Measurements from ENCODE around the gene MESP1. TPM values are rescaled to one million over a fixed set of nuclear protein-coding genes. Genes with fewer than 3 reads are reported as not detected.
A peak's percentile ranks its signal among the peaks of the same experiment; 100 is the strongest.

MESP1 gene
- total RNA-seq, 1 experiment from 2014 or later, result 8.8 TPM

DNA sequence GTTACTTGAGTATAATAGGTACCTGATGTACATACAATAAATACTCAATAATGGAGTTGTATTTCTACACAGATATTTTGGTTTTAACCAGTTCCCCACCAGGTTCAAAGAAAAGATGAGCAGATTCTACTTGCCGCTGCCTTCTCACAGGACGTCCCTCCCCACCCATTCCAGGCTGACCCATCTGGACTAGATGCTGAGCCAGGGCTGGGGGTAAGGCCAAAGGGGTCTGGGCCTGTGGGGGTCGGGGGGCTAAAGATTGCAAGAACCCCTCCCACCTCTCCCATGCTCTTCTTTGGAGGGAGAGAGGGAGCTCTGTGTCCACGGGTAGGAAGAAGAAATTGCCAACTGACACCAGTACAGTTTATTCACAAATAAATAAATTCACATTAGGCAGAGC is 1.5 kb downstream of the MESP1 start (continued):
- TF ChIP-seq, protein P1, sequence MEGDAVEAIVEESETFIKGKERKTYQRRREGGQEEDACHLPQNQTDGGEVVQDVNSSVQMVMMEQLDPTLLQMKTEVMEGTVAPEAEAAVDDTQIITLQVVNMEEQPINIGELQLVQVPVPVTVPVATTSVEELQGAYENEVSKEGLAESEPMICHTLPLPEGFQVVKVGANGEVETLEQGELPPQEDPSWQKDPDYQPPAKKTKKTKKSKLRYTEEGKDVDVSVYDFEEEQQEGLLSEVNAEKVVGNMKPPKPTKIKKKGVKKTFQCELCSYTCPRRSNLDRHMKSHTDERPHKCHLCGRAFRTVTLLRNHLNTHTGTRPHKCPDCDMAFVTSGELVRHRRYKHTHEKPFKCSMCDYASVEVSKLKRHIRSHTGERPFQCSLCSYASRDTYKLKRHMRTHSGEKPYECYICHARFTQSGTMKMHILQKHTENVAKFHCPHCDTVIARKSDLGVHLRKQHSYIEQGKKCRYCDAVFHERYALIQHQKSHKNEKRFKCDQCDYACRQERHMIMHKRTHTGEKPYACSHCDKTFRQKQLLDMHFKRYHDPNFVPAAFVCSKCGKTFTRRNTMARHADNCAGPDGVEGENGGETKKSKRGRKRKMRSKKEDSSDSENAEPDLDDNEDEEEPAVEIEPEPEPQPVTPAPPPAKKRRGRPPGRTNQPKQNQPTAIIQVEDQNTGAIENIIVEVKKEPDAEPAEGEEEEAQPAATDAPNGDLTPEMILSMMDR (IDR thresholded peaks at IDR 0.05 in 2 of 3, conservative IDR thresholded peaks at IDR 0.05 in 1 of 3; ENCODE audit: borderline replicate concordance in 1 of 3, insufficient read depth in 1 of 3, low read depth in 2 of 3, low read length in 2 of 3), result no peak
- TF ChIP-seq CBX3 (IDR thresholded peaks at IDR 0.05; ENCODE audit: low read depth), result no peak
- no peak for TF ChIP-seq EGR1 (IDR thresholded peaks at IDR 0.05; ENCODE audit: low read depth)
- TF ChIP-seq SRF (IDR thresholded peaks at IDR 0.05; ENCODE audit: low read depth), result no peak
- TF ChIP-seq, protein P2, sequence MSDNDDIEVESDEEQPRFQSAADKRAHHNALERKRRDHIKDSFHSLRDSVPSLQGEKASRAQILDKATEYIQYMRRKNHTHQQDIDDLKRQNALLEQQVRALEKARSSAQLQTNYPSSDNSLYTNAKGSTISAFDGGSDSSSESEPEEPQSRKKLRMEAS (IDR thresholded peaks at IDR 0.05), result no peak
- TF ChIP-seq, protein P3, sequence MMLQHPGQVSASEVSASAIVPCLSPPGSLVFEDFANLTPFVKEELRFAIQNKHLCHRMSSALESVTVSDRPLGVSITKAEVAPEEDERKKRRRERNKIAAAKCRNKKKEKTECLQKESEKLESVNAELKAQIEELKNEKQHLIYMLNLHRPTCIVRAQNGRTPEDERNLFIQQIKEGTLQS (IDR thresholded peaks at IDR 0.05), result no peak

DNA sequence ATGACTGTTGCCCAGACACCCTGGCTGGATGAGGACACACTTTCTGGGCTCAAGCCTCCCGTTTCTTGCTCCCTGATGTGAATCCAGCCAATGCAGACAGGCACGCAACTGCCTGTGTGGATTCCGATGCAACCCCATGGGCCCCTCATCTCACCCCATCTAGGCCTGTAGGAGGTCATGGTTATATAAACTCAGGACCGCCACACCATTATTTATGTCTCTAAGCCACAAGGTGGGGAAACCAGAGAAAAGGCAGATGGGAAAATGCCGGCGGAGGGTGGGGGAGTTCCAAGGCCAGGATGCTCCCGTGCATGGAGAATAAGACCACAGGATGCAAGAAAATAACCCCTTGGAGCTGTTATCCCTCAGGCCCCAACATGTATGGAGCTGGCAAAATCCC is 2.0 kb downstream of the MESP1 start:
- no peaks in the 10 kb centered on the region; the same call in 1 of the 2 replicates for H3K79me2 ChIP-seq (ENCODE audit: insufficient read depth, low read length)
- H3K9me3 ChIP-seq (ENCODE audit: control insufficient read depth in 1 of 2, insufficient read depth in 1 of 2, low read depth in 1 of 2, low read length in 2 of 2), result no peaks in the 10 kb centered on the region
- H4K20me1 ChIP-seq (ENCODE audit: insufficient read depth), result no peaks in the 10 kb centered on the region
- no peak overlapping the region; a peak in 1 of 4 replicates for H3K4me3 ChIP-seq (replicated peaks in 1 of 2; ENCODE audit: low read depth in 1 of 2, low read length in 2 of 2)
- ChIA-PET RAD21 (ENCODE audit: low non-redundant PET in 1 of 2, low total read pairs in 2 of 2, uncharacterized antibody in 2 of 2, unreplicated experiment in 2 of 2) (no interaction called here), CTCF (interaction anchor here (1.4 to 1.7 kb wide), 2 partner anchors 9 to 140 kb away, joined by 6 to 10 read pairs; no protein-coding TSS in a partner anchor), POLR2A (no interaction called here)
- no peak overlapping the region; the same call in 1 of the 2 replicates for H3K9ac ChIP-seq (ENCODE audit: low read length)
- H3K27ac ChIP-seq (ENCODE audit: low read depth, low read length), result no peak overlapping the region
- DNase-seq (ENCODE audit: low read depth, low spot score) (no peak), ATAC-seq (no peak)
- H3K27me3 ChIP-seq (ENCODE audit: insufficient read depth, low read length), result no peaks in the 10 kb centered on the region
- peaks cover 4 to 23% of the 10 kb centered on the region in 2 experiments; a peak in 2 of 4 replicates for H3K4me1 ChIP-seq (ENCODE audit: control insufficient read depth in 1 of 2, insufficient read depth in 2 of 2, low read length in 2 of 2)
- no peaks in the 10 kb centered on the region for H3K9me2 ChIP-seq (ENCODE audit: insufficient read depth)
- H2AFZ ChIP-seq (ENCODE audit: low read depth, low read length, poor library complexity, severe bottlenecking), result no peak overlapping the region
- peak overlapping the region; percentile 98 for H3K4me2 ChIP-seq (ENCODE audit: low read length)
- intact Hi-C loops (cut with micrococcal nuclease), result loop anchor here (10.0 kb wide), 1 partner anchor 466 kb away; no protein-coding TSS in a partner anchor
- H3K36me3 ChIP-seq (ENCODE audit: control insufficient read depth in 1 of 2, insufficient read depth in 2 of 2, low read length in 2 of 2), result no peaks in the 10 kb centered on the region
- BruUV-seq (replicated peaks), result no TSS peak
- TF ChIP-seq EZH2phosphoT487 (IDR thresholded peaks at IDR 0.05; ENCODE audit: borderline replicate concordance) (no peak), POLR2A (IDR thresholded peaks at IDR 0.05; ENCODE audit: borderline replicate concordance, extremely low read depth, insufficient read depth, insufficient read length) (no peak), YY1 (IDR thresholded peaks at IDR 0.05; ENCODE audit: extremely low read depth, insufficient replicate concordance, low read depth, low read length) (no peak), ZNF274 (IDR thresholded peaks at IDR 0.05; ENCODE audit: low read depth, low read length) (no peak), CBX3 (IDR thresholded peaks at IDR 0.05; ENCODE audit: low read depth) (no peak), TCF7L2 (IDR thresholded peaks at IDR 0.05; ENCODE audit: borderline replicate concordance, extremely low read depth, insufficient read depth, insufficient read length) (no peak), SP1 (IDR thresholded peaks at IDR 0.05; ENCODE audit: low read depth) (no peak), ELF1 (IDR thresholded peaks at IDR 0.05; ENCODE audit: borderline replicate concordance, low read depth) (no peak), CEBPB (IDR thresholded peaks at IDR 0.05; ENCODE audit: low read depth) (no peak)
- TF ChIP-seq, protein P2 (IDR thresholded peaks at IDR 0.05), result no peak
- TF ChIP-seq, protein P4, sequence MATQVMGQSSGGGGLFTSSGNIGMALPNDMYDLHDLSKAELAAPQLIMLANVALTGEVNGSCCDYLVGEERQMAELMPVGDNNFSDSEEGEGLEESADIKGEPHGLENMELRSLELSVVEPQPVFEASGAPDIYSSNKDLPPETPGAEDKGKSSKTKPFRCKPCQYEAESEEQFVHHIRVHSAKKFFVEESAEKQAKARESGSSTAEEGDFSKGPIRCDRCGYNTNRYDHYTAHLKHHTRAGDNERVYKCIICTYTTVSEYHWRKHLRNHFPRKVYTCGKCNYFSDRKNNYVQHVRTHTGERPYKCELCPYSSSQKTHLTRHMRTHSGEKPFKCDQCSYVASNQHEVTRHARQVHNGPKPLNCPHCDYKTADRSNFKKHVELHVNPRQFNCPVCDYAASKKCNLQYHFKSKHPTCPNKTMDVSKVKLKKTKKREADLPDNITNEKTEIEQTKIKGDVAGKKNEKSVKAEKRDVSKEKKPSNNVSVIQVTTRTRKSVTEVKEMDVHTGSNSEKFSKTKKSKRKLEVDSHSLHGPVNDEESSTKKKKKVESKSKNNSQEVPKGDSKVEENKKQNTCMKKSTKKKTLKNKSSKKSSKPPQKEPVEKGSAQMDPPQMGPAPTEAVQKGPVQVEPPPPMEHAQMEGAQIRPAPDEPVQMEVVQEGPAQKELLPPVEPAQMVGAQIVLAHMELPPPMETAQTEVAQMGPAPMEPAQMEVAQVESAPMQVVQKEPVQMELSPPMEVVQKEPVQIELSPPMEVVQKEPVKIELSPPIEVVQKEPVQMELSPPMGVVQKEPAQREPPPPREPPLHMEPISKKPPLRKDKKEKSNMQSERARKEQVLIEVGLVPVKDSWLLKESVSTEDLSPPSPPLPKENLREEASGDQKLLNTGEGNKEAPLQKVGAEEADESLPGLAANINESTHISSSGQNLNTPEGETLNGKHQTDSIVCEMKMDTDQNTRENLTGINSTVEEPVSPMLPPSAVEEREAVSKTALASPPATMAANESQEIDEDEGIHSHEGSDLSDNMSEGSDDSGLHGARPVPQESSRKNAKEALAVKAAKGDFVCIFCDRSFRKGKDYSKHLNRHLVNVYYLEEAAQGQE (IDR thresholded peaks at IDR 0.05; ENCODE audit: low read depth), result no peak
- TF ChIP-seq, protein P1 (IDR thresholded peaks at IDR 0.05 in 2 of 3, conservative IDR thresholded peaks at IDR 0.05 in 1 of 3; ENCODE audit: borderline replicate concordance in 1 of 3, insufficient read depth in 1 of 3, low read depth in 2 of 3, low read length in 2 of 3), result no peak
- TF ChIP-seq, protein P3 (IDR thresholded peaks at IDR 0.05), result no peak
